ENCODE results near the gene TOX2. TPM values are rescaled to one million over a fixed set of nuclear protein-coding genes. Genes with fewer than 3 reads are reported as not detected.

The TOX2 gene
- total and polyA plus RNA-seq, 2 of the 8 experiments (the other 6 are each of a cell fraction or from before 2014, with no cell fraction given), result 1.8 to 3.4 TPM

- Histone ChIP-seq H3K27ac (ENCODE audit: low read depth, low read length) (no peak overlapping the region), H3K56ac (replicated peaks; ENCODE audit: insufficient read length, low read depth, low read length) (no peak overlapping the region), H3K9me3 (ENCODE audit: insufficient read depth in 2 of 2, low read depth in 1 of 2, low read length in 1 of 2) (no peaks in the 10 kb centered on the region), H3K14ac (ENCODE audit: insufficient read length) (no peak overlapping the region), H4K5ac (ENCODE audit: insufficient read length, low read depth, low read length) (no peak overlapping the region), H3K79me2 (ENCODE audit: control insufficient read depth in 1 of 2, insufficient read depth in 2 of 2, low read length in 2 of 2) (no peaks in the 10 kb centered on the region), H2BK15ac (ENCODE audit: low read length) (no peak overlapping the region), H3K23ac (ENCODE audit: insufficient read length) (no peak overlapping the region), H3K9ac (replicated peaks in 1 of 4; ENCODE audit: extremely low read depth in 1 of 4, low read depth in 3 of 4, low read length in 3 of 4) (no peak overlapping the region), H4K8ac (ENCODE audit: extremely low read depth, insufficient read depth, low read length) (no peak overlapping the region), H2AK5ac (ENCODE audit: low read depth, low read length) (no peak overlapping the region), H3K36me3 (ENCODE audit: control insufficient read depth in 2 of 4, insufficient read depth in 4 of 4, low read length in 3 of 4) (no peaks in the 10 kb centered on the region; a peak in 1 of 8 replicates), H3K4me3 (ENCODE audit: extremely low read depth in 1 of 4, insufficient read depth in 2 of 4, low read depth in 3 of 4, low read length in 4 of 4) (no peak overlapping the region), H4K91ac (replicated peaks; ENCODE audit: insufficient read length, low read length) (no peak overlapping the region), H3K79me1 (ENCODE audit: low read depth, low read length) (no peaks in the 10 kb centered on the region), H4K20me1 (replicated peaks in 1 of 2; ENCODE audit: control insufficient read depth in 1 of 2, insufficient read depth in 2 of 2, low read length in 2 of 2) (no peaks in the 10 kb centered on the region), H2BK12ac (ENCODE audit: low read depth, low read length) (no peak overlapping the region), H3K4me2 (ENCODE audit: insufficient read depth in 1 of 2, low read depth in 2 of 2, low read length in 2 of 2) (no peak overlapping the region), H2BK20ac (ENCODE audit: low read length) (no peak overlapping the region), H2AFZ (ENCODE audit: low read length) (no peak overlapping the region), H2BK120ac (replicated peaks; ENCODE audit: low read depth, low read length) (no peak overlapping the region), H3K27me3 (replicated peaks in 1 of 4; ENCODE audit: control insufficient read depth in 3 of 4, extremely low read depth in 1 of 4, insufficient read depth in 3 of 4, low read length in 3 of 4) (no peaks in the 10 kb centered on the region), H3K4ac (replicated peaks; ENCODE audit: insufficient read length, low read depth, low read length) (no peak overlapping the region), H3K18ac (ENCODE audit: extremely low read depth, low read length) (no peak overlapping the region), H3K4me1 (replicated peaks in 1 of 4; ENCODE audit: control insufficient read depth in 3 of 4, insufficient read depth in 4 of 4, low read length in 3 of 4) (no peaks in the 10 kb centered on the region), H2BK5ac (ENCODE audit: low read depth, low read length) (no peak overlapping the region), H3K23me2 (ENCODE audit: low read depth, low read length) (no peaks in the 10 kb centered on the region)
- ChIA-PET CTCF (ENCODE audit: partially characterized antibody) (interaction anchor here (1.0 kb wide), 1 partner anchor 28 kb away, joined by 3 read pairs; no protein-coding TSS in a partner anchor), POLR2A (ENCODE audit: partially characterized antibody) (no interaction called here)
- FAIRE-seq (no peak), DNase-seq (ENCODE audit: low read depth in 1 of 2, low spot score in 2 of 2) (no peak)
- 93% methylated on average over 10 of the region's 10 CpGs; no CpG with 5 or more reads in 1 of the 2 experiments for WGBS, 2 experiments (ENCODE audit: extremely low coverage in 1 of 2, insufficient coverage in 1 of 2, insufficient read length in 1 of 2, insufficient replicate concordance in 2 of 2, low coverage in 1 of 2, low lambda C conversion rate in 2 of 2, missing lambda C conversion rate in 1 of 2)
- TF ChIP-seq CTCF (IDR thresholded peaks at IDR 0.05; ENCODE audit: control extremely low read depth in 1 of 3, insufficient read depth in 1 of 3, low read depth in 1 of 3, low read length in 3 of 3), result no peak
- TF ChIP-seq SRF (IDR thresholded peaks at IDR 0.05; ENCODE audit: low read depth, low read length), result no peak
- TF ChIP-seq CHD1 (IDR thresholded peaks at IDR 0.05; ENCODE audit: low read depth, low read length), result no peak
- TF ChIP-seq SUZ12 (IDR thresholded peaks at IDR 0.05; ENCODE audit: low read length), result no peak
- no peak for TF ChIP-seq HDAC2 (IDR thresholded peaks at IDR 0.05; ENCODE audit: borderline replicate concordance in 1 of 2, low read depth in 2 of 2, low read length in 2 of 2)
- TF ChIP-seq MAFK (IDR thresholded peaks at IDR 0.05; ENCODE audit: low read depth, low read length), result no peak
- no peak for TF ChIP-seq FOSL1 (IDR thresholded peaks at IDR 0.05; ENCODE audit: insufficient read depth, low read depth, low read length)
- TF ChIP-seq KDM5A (IDR thresholded peaks at IDR 0.05; ENCODE audit: low read length), result no peak
- no peak for TF ChIP-seq BACH1 (IDR thresholded peaks at IDR 0.05; ENCODE audit: low read length)
Observed at GRCh38 chr20:44052166-44052565, 137.5 kb downstream of the TOX2 start.

All from H1 (cell line).